NCI-H524 (cell line): ENCODE measurements around the gene AACS.
"Not testable (repeated sequence)": the region's sequence is repeated elsewhere in the genome, so short reads cannot be mapped to it uniquely, and the experiment has no call there.

Experiments used
- DNase-seq, 2 experiments: peaks; one replicate each; lab custom pipeline; 2025; lab: John Stamatoyannopoulos, UW

The AACS gene

GRCh38 chr12:125065021-125065918 lies at the start of gene AACS:
TSS of gene AACS (plus strand) at chr12:125065435. CDS start at chr12:125065585, 150 bp downstream.
- peak; percentile 57 to 69 for DNase-seq

- DNase-seq = peak in 1 of 2 experiments; percentile 38
Measured at GRCh38 chr12:125015680-125016310, 49.4 kb upstream of the AACS start.

GRCh38 chr12:125017801-125018200 lies 47.4 kb upstream of the AACS start:
- no peak for DNase-seq

GRCh38 chr12:125018356-125018755 lies 46.9 kb upstream of the AACS start:
- no peak for DNase-seq

GRCh38 chr12:125021096-125021495 lies 44.1 kb upstream of the AACS start:
- DNase-seq = no peak

- no peak for DNase-seq
Measured at GRCh38 chr12:125021771-125022170, 43.5 kb upstream of the AACS start.

- no peak for DNase-seq
Measured at GRCh38 chr12:125023065-125023464, 42.2 kb upstream of the AACS start.

- no peak for DNase-seq
Measured at GRCh38 chr12:125024949-125025563, 40.2 kb upstream of the AACS start.

- no peak for DNase-seq
Measured at GRCh38 chr12:125025606-125026235, 39.5 kb upstream of the AACS start.

GRCh38 chr12:125028106-125028505 lies 37.1 kb upstream of the AACS start:
- no peak for DNase-seq

GRCh38 chr12:125029761-125030358 lies 35.4 kb upstream of the AACS start:
- peak; percentile 29 to 76 for DNase-seq

- not testable (repeated sequence) for DNase-seq
Measured at GRCh38 chr12:125031471-125031870, 33.8 kb upstream of the AACS start.

- DNase-seq = no peak
Measured at GRCh38 chr12:125032466-125033152, 32.6 kb upstream of the AACS start.

- no peak for DNase-seq
Measured at GRCh38 chr12:125033288-125033687, 31.9 kb upstream of the AACS start.

GRCh38 chr12:125038976-125039625 lies 26.1 kb upstream of the AACS start:
- no peak for DNase-seq

- no peak for DNase-seq
Measured at GRCh38 chr12:125049093-125049458, 16.2 kb upstream of the AACS start.

GRCh38 chr12:125050446-125050845 lies 14.8 kb upstream of the AACS start:
- no peak for DNase-seq

GRCh38 chr12:125050868-125051267 lies 14.4 kb upstream of the AACS start:
- no peak for DNase-seq

- DNase-seq = no peak
Measured at GRCh38 chr12:125053821-125054220, 11.4 kb upstream of the AACS start.

- no peak for DNase-seq
Measured at GRCh38 chr12:125055591-125055990, 9.6 kb upstream of the AACS start.

GRCh38 chr12:125056306-125056705 lies 8.9 kb upstream of the AACS start:
- DNase-seq = no peak
